Testis (tissue), 2 donors: ENCODE results near the gene NEK11.

Experiments used
- CTCF ChIP-seq, 3 experiments: fragments of 450-650 bp in 2 of 3; fragments of 200-600 bp in 1 of 3; sonication (generic) in 1 of 3; IDR thresholded peaks; one replicate each; pipeline ENCODE4 v1.5.1; 2016 to 2019; ENCODE audit warnings: antibody characterized with exemption in 3 of 3, mild to moderate bottlenecking in 2 of 3, moderate library complexity in 1 of 3
- POLR2A ChIP-seq: fragments of 450-650 bp; IDR thresholded peaks from one replicate; pipeline ENCODE4 v1.6.1; 2017; ENCODE audit warnings: antibody characterized with exemption, mild to moderate bottlenecking, moderate library complexity

- TF ChIP-seq CTCF (IDR thresholded peaks at IDR 0.05) (no peak), POLR2A (no peak)
Observed at GRCh38 chr3:131370935-131371687, 344.4 kb downstream of the NEK11 start.
